CD14-positive monocyte (primary cell): Measurements from ENCODE around the gene TRAPPC14. TPM values are rescaled to one million over a fixed set of nuclear protein-coding genes. Genes with fewer than 3 reads are reported as not detected.
A peak's percentile ranks its signal among the peaks of the same experiment; 100 is the strongest.

Source experiments
- DNase-seq, 3 donors: peaks; one replicate each; pipeline ENCODE4 v3.0.0-alpha.2; 2011 to 2022
- H2AFZ ChIP-seq: 2 replicates; pipeline ENCODE4 v1.6.0; 2012; ENCODE audit warnings: mild to moderate bottlenecking, low read depth, low read length, inconsistent platforms; ENCODE audit not compliant: insufficient read depth, poor library complexity, severe bottlenecking
- H3K27ac ChIP-seq, 2 donors: 1 replicate in 1 of 2; 2 replicates in 1 of 2; pipeline ENCODE4 v1.5.1; 2012 to 2013; ENCODE audit warnings: low read length in 2 of 2, control low read depth in 1 of 2, inconsistent platforms in 1 of 2, low read depth in 1 of 2, mild to moderate bottlenecking in 1 of 2
- H3K27me3 ChIP-seq, 2 donors: one replicate each; pipeline versions ENCODE4 v1.6.0 to v1.6.1; 2011 to 2013; ENCODE audit warnings: low read length in 2 of 2; ENCODE audit not compliant: control insufficient read depth in 2 of 2, insufficient read depth in 2 of 2
- H3K36me3 ChIP-seq, 2 donors: replicated peaks in 1 of 2; 1 replicate in 1 of 2; 2 replicates in 1 of 2; pipeline versions ENCODE4 v1.5.1 to v1.6.1; 2012 to 2013; ENCODE audit warnings: low read length in 2 of 2, control low read depth in 1 of 2, inconsistent platforms in 1 of 2, mild to moderate bottlenecking in 1 of 2; ENCODE audit not compliant: insufficient read depth in 2 of 2, control insufficient read depth in 1 of 2
- H3K4me1 ChIP-seq, 2 donors: 1 replicate in 1 of 2; 2 replicates in 1 of 2; pipeline versions ENCODE4 v1.5.1 to v1.6.1; 2012 to 2013; ENCODE audit warnings: low read length in 2 of 2, control low read depth in 1 of 2, inconsistent platforms in 1 of 2, mild to moderate bottlenecking in 1 of 2, moderate library complexity in 1 of 2; ENCODE audit not compliant: insufficient read depth in 2 of 2, control insufficient read depth in 1 of 2
- H3K4me2 ChIP-seq: replicated peaks from 2 replicates; pipeline ENCODE3; 2012; ENCODE audit warnings: low read length, moderate library complexity, mild to moderate bottlenecking; ENCODE audit not compliant: poor library complexity, severe bottlenecking; ENCODE audit errors: extremely low read depth
- H3K4me3 ChIP-seq, 3 experiments: fragments of 200-600 bp in 1 of 3; sonication (generic) in 1 of 3; replicated peaks in 1 of 3; 1 replicate in 2 of 3; 2 replicates in 1 of 3; pipeline ENCODE4 v1.5.1; 2011 to 2013; ENCODE audit warnings: low read length in 3 of 3, mild to moderate bottlenecking in 3 of 3, control low read depth in 2 of 3, low read depth in 2 of 3, inconsistent platforms in 1 of 3, moderate library complexity in 1 of 3
- H3K79me2 ChIP-seq: 2 replicates; pipeline ENCODE4 v1.6.0; 2012; ENCODE audit warnings: mild to moderate bottlenecking, control low read depth, inconsistent platforms, low read length, moderate library complexity; ENCODE audit not compliant: insufficient read depth
- H3K9ac ChIP-seq: 2 replicates; pipeline ENCODE4 v1.6.0; 2017; ENCODE audit warnings: low read length, mild to moderate bottlenecking; ENCODE audit not compliant: insufficient read depth, poor library complexity, severe bottlenecking
- H3K9me3 ChIP-seq, 2 donors: replicated peaks in 1 of 2; 1 replicate in 1 of 2; 2 replicates in 1 of 2; pipeline versions ENCODE4 v1.5.1 to v1.6.1; 2012 to 2013; ENCODE audit warnings: low read length in 2 of 2, control low read depth in 1 of 2; ENCODE audit not compliant: control insufficient read depth in 1 of 2, insufficient read depth in 1 of 2
- H4K20me1 ChIP-seq: 2 replicates; pipeline ENCODE4 v1.6.0; 2012; ENCODE audit warnings: mild to moderate bottlenecking, low read length, control low read depth, moderate library complexity; ENCODE audit not compliant: insufficient read depth
- H3K27ac Mint-ChIP-seq, 7 donors: one replicate each; pipeline ENCODE4 v1.8.0; 2020; ENCODE audit warnings: mild to moderate bottlenecking in 7 of 7, mixed read lengths in 7 of 7, moderate library complexity in 6 of 7, inconsistent platforms in 2 of 7
- H3K27me3 Mint-ChIP-seq, 3 donors: one replicate each; pipeline ENCODE4 v1.8.0; 2021 to 2022; ENCODE audit warnings: low read depth in 3 of 3, mild to moderate bottlenecking in 3 of 3, mixed read lengths in 3 of 3, moderate library complexity in 3 of 3, inconsistent platforms in 1 of 3
- H3K36me3 Mint-ChIP-seq, 2 donors: one replicate each; pipeline ENCODE4 v1.8.0; 2020; ENCODE audit warnings: mixed read lengths in 2 of 2, inconsistent platforms in 1 of 2, mild to moderate bottlenecking in 1 of 2
- H3K4me1 Mint-ChIP-seq: one replicate; pipeline ENCODE4 v1.8.0; 2020; ENCODE audit warnings: mild to moderate bottlenecking, mixed read lengths
- H3K4me3 Mint-ChIP-seq, 2 donors: one replicate each; pipeline ENCODE4 v1.8.0; 2020; ENCODE audit warnings: mild to moderate bottlenecking in 2 of 2, mixed read lengths in 2 of 2, moderate library complexity in 1 of 2
- H3K9me3 Mint-ChIP-seq, 7 donors: one replicate each; pipeline ENCODE4 v1.8.0; 2020 to 2022; ENCODE audit warnings: mixed read lengths in 7 of 7, mild to moderate bottlenecking in 6 of 7, moderate library complexity in 6 of 7, inconsistent platforms in 2 of 7
- WGBS: methylation state at CpG from one replicate; pipeline ENCODE4 v1.1.5; 2013; ENCODE audit warnings: missing lambda C conversion rate; ENCODE audit not compliant: insufficient coverage; 5-methylcytosine and 5-hydroxymethylcytosine counted together
- intact Hi-C, 2 donors: fragments of 100-400 bp; cut with micrococcal nuclease; formaldehyde crosslinking; loops; one replicate each; pipeline versions ENCODE4 v1.15.0 to v1.15.1; 2023
- polyA plus RNA-seq, 3 donors: library from polyadenylated mRNA; depleted of rRNA in 1 of 3; unstranded in 2 of 3; stranded (reverse) in 1 of 3; fragments of 300-500 nt in 2 of 3; fragments of >200 nt in 1 of 3; fragmentation: Illumina TruSeq in 2 of 3; gene quantifications; 1 replicate in 2 of 3; 2 replicates in 1 of 3; pipeline ENCODE4 v1.2.3, GENCODE V29; 2012 to 2021
- TF ChIP-seq, protein P1 (sequence below): fragments of 200-600 bp; IDR thresholded peaks from one replicate; pipeline ENCODE4 v1.8.0; 2022; ENCODE audit warnings: antibody characterized with exemption, mild to moderate bottlenecking

The TRAPPC14 gene
- polyA plus RNA-seq, 3 donors = 1.0 to 38.4 (median 1.6) TPM

DNA sequence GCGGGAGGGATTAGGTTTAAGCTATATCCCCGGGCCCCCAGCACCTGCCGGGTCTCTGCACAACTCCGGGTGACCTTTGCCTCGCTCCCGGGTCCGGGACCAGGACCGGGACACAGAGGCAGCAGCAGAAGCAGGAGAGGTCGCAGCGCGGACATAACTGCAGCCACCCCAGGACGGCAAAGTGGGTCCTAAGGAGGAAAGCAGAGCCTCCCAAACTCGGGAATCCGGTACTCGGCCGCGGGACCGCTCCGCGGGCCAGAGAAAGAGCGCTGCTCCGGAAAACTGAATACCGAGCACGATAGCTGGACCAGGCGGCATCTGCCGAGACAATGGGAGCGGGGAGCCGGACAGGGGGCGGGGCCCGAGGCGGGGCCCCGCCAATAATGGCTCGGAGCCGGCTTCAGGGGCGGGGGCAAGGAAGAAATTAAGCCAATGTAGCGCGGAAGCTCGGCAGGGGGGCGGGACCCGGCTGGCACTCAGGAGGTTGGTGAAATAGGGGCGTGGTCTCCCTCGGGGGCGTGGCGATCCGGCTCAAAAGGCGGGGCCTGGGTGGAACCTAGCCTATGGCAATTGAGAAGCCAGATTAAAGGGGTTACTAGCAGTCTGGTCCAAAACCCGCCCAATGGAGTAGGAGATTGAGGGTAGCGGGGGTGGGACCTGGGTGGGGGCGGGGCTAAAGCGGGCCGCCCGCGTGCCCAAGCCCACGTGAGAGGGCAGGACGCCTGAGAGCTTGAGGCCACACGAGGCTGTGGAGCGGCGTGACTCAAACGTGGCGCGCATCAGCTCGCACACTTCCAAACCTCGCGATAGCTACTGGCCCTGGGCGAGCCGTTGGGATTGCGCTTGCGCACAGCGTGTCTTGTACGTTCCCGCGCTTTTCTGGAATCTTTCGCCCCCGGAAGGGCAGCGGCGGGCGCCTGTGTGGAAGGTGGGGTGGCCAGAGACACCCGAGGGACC is 18.8 kb upstream of the TRAPPC14 start, which contains the start of the genes GPC2 and STAG3:
TSS of gene GPC2 (minus strand) at position 337 of the 957 bp plus-strand sequence. CDS start at position 155, 182 bp downstream.
TSS of gene STAG3 (plus strand) at position 874 of the 957 bp plus-strand sequence. CDS start 2,639 bp downstream, outside the sequence.
- H3K9me3 ChIP-seq = peaks cover 0 to 6% of the 10 kb centered on the region in 2 donors
- H3K27me3 ChIP-seq = peaks cover under 1 to 11% of the 10 kb centered on the region in 2 donors
- H3K4me1 Mint-ChIP-seq = peaks cover 18% of the 10 kb centered on the region
- H3K27me3 Mint-ChIP-seq = peaks cover 26 to 54% (median 41%) of the 10 kb centered on the region in 3 donors
- peaks cover 0 to 10% (median 7%) of the 10 kb centered on the region in 7 donors for H3K9me3 Mint-ChIP-seq
- no peaks in the 10 kb centered on the region for H4K20me1 ChIP-seq
- no peaks in the 10 kb centered on the region for H3K36me3 ChIP-seq
- no peak within 1 kb of the TSS for H3K27ac ChIP-seq
- 4% methylated on average over 74 of the region's 78 CpGs for WGBS
- no peak within 1 kb of the TSS for H3K9ac ChIP-seq
- H3K79me2 ChIP-seq = no peaks in the 10 kb centered on the region
- intact Hi-C loops = loop anchor here in 1 of 2 donors (2.0 kb wide), 1 partner anchor 29 kb away; the partner anchor contains the start of gene LAMTOR4
- peak; percentile 95 to 96 (median 96) for DNase-seq
- peak within 1 kb of the TSS; percentile 76 to 85 for H3K4me3 Mint-ChIP-seq
- peak within 1 kb of the TSS; percentile 95 for H3K4me2 ChIP-seq
- peaks cover 0 to 5% of the 10 kb centered on the region in 2 donors for H3K36me3 Mint-ChIP-seq
- H3K4me3 ChIP-seq = peak within 1 kb of the TSS; percentile 30 to 82 (median 57)
- H3K27ac Mint-ChIP-seq = peak within 1 kb of the TSS in 2 of 7 donors; percentile 35 to 54
- TF ChIP-seq, protein P1, sequence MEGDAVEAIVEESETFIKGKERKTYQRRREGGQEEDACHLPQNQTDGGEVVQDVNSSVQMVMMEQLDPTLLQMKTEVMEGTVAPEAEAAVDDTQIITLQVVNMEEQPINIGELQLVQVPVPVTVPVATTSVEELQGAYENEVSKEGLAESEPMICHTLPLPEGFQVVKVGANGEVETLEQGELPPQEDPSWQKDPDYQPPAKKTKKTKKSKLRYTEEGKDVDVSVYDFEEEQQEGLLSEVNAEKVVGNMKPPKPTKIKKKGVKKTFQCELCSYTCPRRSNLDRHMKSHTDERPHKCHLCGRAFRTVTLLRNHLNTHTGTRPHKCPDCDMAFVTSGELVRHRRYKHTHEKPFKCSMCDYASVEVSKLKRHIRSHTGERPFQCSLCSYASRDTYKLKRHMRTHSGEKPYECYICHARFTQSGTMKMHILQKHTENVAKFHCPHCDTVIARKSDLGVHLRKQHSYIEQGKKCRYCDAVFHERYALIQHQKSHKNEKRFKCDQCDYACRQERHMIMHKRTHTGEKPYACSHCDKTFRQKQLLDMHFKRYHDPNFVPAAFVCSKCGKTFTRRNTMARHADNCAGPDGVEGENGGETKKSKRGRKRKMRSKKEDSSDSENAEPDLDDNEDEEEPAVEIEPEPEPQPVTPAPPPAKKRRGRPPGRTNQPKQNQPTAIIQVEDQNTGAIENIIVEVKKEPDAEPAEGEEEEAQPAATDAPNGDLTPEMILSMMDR = no peak
- H2AFZ ChIP-seq = peak within 1 kb of the TSS; percentile 93
- H3K4me1 ChIP-seq = peaks cover 13 to 18% of the 10 kb centered on the region in 2 donors
